Fibroblast of lung (primary cell): ENCODE measurements around the gene DNAJA4. TPM values are rescaled to one million over a fixed set of nuclear protein-coding genes. Genes with fewer than 3 reads are reported as not detected.

ENCODE experiments used
- DNase-seq, 2 donors: peaks; one replicate each; pipeline versions ENCODE4 v3.0.0 to v3.0.0-alpha.2; 2010; ENCODE audit warnings: low read depth in 2 of 2
- H2AFZ ChIP-seq: 2 replicates; pipeline ENCODE4 v1.5.1; 2012; ENCODE audit warnings: low read length, control low read depth, inconsistent platforms
- H3K27ac ChIP-seq: 2 replicates; pipeline ENCODE4 v1.5.1; 2011; ENCODE audit warnings: low read length, control low read depth; ENCODE audit not compliant: insufficient read depth
- H3K27me3 ChIP-seq: 2 replicates; pipeline ENCODE4 v1.5.1; 2011; ENCODE audit warnings: mild to moderate bottlenecking, low read length; ENCODE audit not compliant: control insufficient read depth, insufficient read depth
- H3K36me3 ChIP-seq: 2 replicates; pipeline ENCODE4 v1.5.1; 2011; ENCODE audit warnings: low read length; ENCODE audit not compliant: control insufficient read depth, insufficient read depth
- H3K4me1 ChIP-seq: 2 replicates; pipeline ENCODE4 v1.5.1; 2011; ENCODE audit warnings: low read length; ENCODE audit not compliant: control insufficient read depth, insufficient read depth; ENCODE audit errors: extremely low read depth
- H3K4me2 ChIP-seq: 2 replicates; pipeline ENCODE4 v1.5.1; 2011; ENCODE audit warnings: low read length, control low read depth; ENCODE audit not compliant: insufficient read depth; ENCODE audit errors: extremely low read depth
- H3K4me3 ChIP-seq, 4 experiments: fragments of 200-600 bp in 1 of 4; sonication (generic) in 1 of 4; replicated peaks in 1 of 4; 2 replicates each; pipeline ENCODE4 v1.5.1; 2011 to 2016; ENCODE audit warnings: low read length in 4 of 4, low read depth in 3 of 4, mild to moderate bottlenecking in 3 of 4, control low read depth in 2 of 4, inconsistent platforms in 1 of 4, mixed read lengths in 1 of 4; ENCODE audit not compliant: insufficient read depth in 1 of 4; ENCODE audit errors: control extremely low read depth in 1 of 4
- H3K79me2 ChIP-seq: 2 replicates; pipeline ENCODE4 v1.5.1; 2012; ENCODE audit warnings: mild to moderate bottlenecking, low read length, inconsistent platforms; ENCODE audit not compliant: control insufficient read depth, insufficient read depth
- H3K9ac ChIP-seq: 2 replicates; pipeline ENCODE4 v1.5.1; 2011; ENCODE audit warnings: mild to moderate bottlenecking, low read length, control low read depth; ENCODE audit not compliant: insufficient read depth
- H3K9me3 ChIP-seq: 2 replicates; pipeline ENCODE4 v1.5.1; 2012; ENCODE audit warnings: low read depth, low read length; ENCODE audit not compliant: control insufficient read depth, insufficient read depth
- H4K20me1 ChIP-seq: 2 replicates; pipeline ENCODE4 v1.5.1; 2011; ENCODE audit warnings: low read length; ENCODE audit not compliant: control insufficient read depth, insufficient read depth; ENCODE audit errors: extremely low read depth
- CTCF ChIP-seq, 2 donors: IDR thresholded peaks in 1 of 2; conservative IDR thresholded peaks in 1 of 2; 1 replicate in 1 of 2; 2 replicates in 1 of 2; pipeline ENCODE4 v1.5.1; 2011 to 2012; ENCODE audit warnings: low read length in 2 of 2, control low read depth in 1 of 2, inconsistent platforms in 1 of 2, low read depth in 1 of 2, mild to moderate bottlenecking in 1 of 2
- EZH2 ChIP-seq: IDR thresholded peaks from 2 replicates; pipeline ENCODE4 v1.5.1; 2012; ENCODE audit warnings: low read length, control low read depth, mild to moderate bottlenecking; ENCODE audit errors: missing control alignments
- polyA plus RNA-seq, 2 donors: library from polyadenylated mRNA; depleted of rRNA in 1 of 2; stranded (reverse) in 1 of 2; unstranded in 1 of 2; fragments of >200 nt; gene quantifications; 2 replicates each; pipeline ENCODE4 v1.2.1, GENCODE V29; 2011 to 2012; ENCODE audit warnings: missing spikeins in 1 of 2
- total RNA-seq: library from RNA; depleted of rRNA; stranded (reverse); fragments of >200 nt; gene quantifications from 2 replicates; pipeline ENCODE4 v1.2.1, GENCODE V29; 2014

Gene DNAJA4
- total and polyA plus RNA-seq, 2 donors (not counting 1 experiment from before 2014, with no cell fraction given): 2.3 to 7.9 TPM

- Histone ChIP-seq H3K79me2 (no peaks in the 10 kb centered on the region), H3K9me3 (no peaks in the 10 kb centered on the region), H3K9ac (no peak overlapping the region), H3K4me3 (no peak overlapping the region), H3K27me3 (no peaks in the 10 kb centered on the region), H3K4me2 (no peak overlapping the region), H3K36me3 (no peaks in the 10 kb centered on the region), H4K20me1 (no peaks in the 10 kb centered on the region), H3K27ac (no peak overlapping the region), H2AFZ (no peak overlapping the region), H3K4me1 (peaks cover 2% of the 10 kb centered on the region)
- no peak for TF ChIP-seq CTCF (conservative IDR thresholded peaks at IDR 0.05 in 1 of 2, IDR thresholded peaks at IDR 0.05 in 1 of 2; ENCODE audit: low read depth in 1 of 2, low read length in 2 of 2)
- no peak for TF ChIP-seq EZH2
- DNase-seq: no peak
Observed at GRCh38 chr15:78260489-78260888, 3.9 kb upstream of the DNAJA4 start.

DNA sequence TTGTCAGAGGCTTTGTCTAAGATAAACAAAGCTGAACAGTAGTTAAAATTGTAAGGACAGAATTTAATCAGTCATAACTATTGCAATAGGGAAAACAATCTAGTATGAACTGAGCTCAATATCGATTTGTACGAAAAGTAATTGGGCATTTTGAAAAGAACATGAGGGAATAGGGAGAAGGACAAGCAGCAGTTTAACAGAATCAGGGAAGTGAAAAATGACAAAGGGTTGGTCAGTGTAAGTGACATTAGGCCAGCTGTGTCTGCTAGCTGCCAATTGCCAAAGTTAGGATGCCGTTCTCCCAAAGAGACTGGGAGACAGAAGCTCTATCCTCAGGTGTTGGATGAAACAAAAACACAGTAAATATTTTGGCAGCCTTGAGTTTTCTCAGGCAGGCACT, 3.3 kb upstream of the DNAJA4 start:
- peaks cover 2% of the 10 kb centered on the region for H3K4me1 ChIP-seq

DNA sequence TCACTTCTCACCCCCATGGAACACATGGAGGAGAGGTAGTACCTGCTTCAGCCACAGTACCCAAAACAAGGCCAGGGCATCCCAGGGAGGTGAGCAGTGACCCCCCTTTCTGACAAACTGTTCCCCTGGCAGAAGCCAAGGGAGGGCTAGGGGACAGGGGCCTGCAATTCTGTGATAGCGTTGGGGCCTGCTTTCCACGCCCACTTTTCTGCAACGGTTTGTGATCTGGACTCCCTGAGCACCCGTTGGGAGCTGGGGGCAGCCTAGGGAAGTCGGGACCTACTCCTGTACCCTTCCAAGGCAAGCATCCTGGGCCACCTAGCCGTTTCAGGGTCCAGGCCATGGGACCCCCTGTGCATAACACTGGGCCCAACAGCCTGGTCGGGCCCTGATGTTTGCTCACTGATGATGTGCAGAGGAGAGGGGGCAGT, 996 bp upstream of the DNAJA4 start:
- Histone ChIP-seq H3K36me3 (no peaks in the 10 kb centered on the region), H2AFZ (no peak overlapping the region), H3K9me3 (no peaks in the 10 kb centered on the region), H3K79me2 (no peaks in the 10 kb centered on the region), H3K4me2 (no peak overlapping the region), H3K9ac (no peak overlapping the region), H3K27me3 (no peaks in the 10 kb centered on the region), H3K4me1 (peaks cover 2% of the 10 kb centered on the region), H3K27ac (no peak overlapping the region), H4K20me1 (no peaks in the 10 kb centered on the region), H3K4me3 (no peak overlapping the region)
- no peak for DNase-seq
- TF ChIP-seq CTCF (conservative IDR thresholded peaks at IDR 0.05 in 1 of 2, IDR thresholded peaks at IDR 0.05 in 1 of 2; ENCODE audit: low read depth in 1 of 2, low read length in 2 of 2): no peak
- no peak for TF ChIP-seq EZH2

More for the DNA sequence above, 3.3 kb upstream of the DNAJA4 start:
- no peak for DNase-seq
- no peaks in the 10 kb centered on the region for H3K27me3 ChIP-seq
- H3K36me3 ChIP-seq: no peaks in the 10 kb centered on the region
- no peaks in the 10 kb centered on the region for H3K79me2 ChIP-seq
- TF ChIP-seq CTCF (conservative IDR thresholded peaks at IDR 0.05 in 1 of 2, IDR thresholded peaks at IDR 0.05 in 1 of 2; ENCODE audit: low read depth in 1 of 2, low read length in 2 of 2): no peak
- no peak for TF ChIP-seq EZH2
- no peak overlapping the region for H3K9ac ChIP-seq
- H4K20me1 ChIP-seq: no peaks in the 10 kb centered on the region
- no peak overlapping the region for H2AFZ ChIP-seq
- H3K9me3 ChIP-seq: no peaks in the 10 kb centered on the region
- no peak overlapping the region for H3K4me2 ChIP-seq
- no peak overlapping the region for H3K4me3 ChIP-seq
- no peak overlapping the region for H3K27ac ChIP-seq
